Stimulated activated CD4-positive, alpha-beta T cell treated with anti-CD3 and anti-CD28 coated beads, Interleukin-2, amount 100 ng/mL, for 48 hours (primary cell): ENCODE results near the gene PRSS57.
"Not testable (repeated sequence)": the region's sequence is repeated elsewhere in the genome, so short reads cannot be mapped to it uniquely, and the experiment has no call there.

Experiments
- DNase-seq, 2 donors: peaks; one replicate each; pipeline ENCODE4 v3.0.0-alpha.2; 2020

PRSS57 gene

DNA sequence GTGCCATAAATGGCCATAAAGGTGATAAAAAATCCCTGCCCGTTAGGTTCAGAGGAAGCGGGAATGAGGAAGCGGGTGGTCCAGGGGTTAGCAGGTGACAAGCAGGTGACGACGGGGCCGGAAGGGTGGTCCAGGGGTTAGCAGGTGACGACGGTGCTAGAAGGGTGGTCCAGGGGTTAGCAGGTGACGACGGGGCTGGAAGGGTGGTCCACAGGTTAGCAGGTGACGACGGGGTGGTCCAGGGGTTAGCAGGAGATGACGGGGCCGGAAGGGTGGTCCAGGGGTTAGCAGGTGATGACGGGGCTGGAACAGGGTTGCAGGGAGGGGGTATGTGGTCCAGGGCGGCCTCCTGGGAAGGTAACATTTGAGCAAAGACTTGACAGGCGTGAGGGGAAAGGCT lies 6.3 kb downstream of the PRSS57 start:
- no peak for DNase-seq

DNA sequence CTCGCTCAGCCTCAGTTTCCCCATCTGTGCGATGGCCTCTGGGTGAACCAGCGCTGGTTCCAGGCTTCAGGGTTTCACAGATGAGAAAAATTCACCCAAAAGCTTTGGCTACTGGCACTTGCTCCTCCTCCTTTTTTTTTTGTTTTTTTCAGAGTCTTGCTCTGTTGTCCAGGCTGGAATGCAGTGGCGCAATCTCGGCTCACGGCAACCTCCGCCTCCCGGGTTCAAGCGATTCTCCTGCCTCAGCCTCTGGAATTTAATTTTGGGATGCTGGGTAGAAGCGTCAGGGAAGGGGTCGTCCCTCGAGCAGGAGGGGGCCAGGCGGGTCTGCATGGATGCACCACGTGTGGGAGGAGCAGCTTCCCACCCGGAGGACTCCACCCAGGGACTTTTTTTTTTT lies 7.0 kb downstream of the PRSS57 start:
- DNase-seq: no peak

GRCh38 chr19:687569-688166 lies 7.6 kb downstream of the PRSS57 start:
- DNase-seq: no peak

GRCh38 chr19:686589-687297 lies 8.5 kb downstream of the PRSS57 start:
- DNase-seq: no peak

GRCh38 chr19:685454-685931 lies 9.8 kb downstream of the PRSS57 start:
- DNase-seq: no peak

DNA sequence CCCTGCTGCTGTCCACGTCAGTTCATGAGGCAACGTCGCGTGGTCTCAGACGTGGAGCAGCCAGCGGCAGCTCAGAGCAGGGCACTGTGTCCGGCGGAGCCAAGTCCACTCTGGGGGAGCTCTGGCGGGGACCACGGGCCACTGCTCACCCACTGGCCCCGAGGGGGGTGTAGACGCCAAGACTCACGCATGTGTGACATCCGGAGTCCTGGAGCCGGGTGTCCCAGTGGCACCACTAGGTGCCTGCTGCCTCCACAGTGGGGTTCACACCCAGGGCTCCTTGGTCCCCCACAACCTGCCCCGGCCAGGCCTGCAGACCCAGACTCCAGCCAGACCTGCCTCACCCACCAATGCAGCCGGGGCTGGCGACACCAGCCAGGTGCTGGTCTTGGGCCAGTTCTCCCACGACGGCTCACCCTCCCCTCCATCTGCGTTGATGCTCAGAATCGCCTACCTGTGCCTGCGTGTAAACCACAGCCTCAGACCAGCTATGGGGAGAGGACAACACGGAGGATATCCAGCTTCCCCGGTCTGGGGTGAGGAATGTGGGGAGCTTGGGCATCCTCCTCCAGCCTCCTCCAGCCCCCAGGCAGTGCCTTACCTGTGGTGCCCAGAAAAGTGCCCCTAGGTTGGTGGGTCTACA lies 12.5 kb downstream of the PRSS57 start:
- DNase-seq: no peak

DNA sequence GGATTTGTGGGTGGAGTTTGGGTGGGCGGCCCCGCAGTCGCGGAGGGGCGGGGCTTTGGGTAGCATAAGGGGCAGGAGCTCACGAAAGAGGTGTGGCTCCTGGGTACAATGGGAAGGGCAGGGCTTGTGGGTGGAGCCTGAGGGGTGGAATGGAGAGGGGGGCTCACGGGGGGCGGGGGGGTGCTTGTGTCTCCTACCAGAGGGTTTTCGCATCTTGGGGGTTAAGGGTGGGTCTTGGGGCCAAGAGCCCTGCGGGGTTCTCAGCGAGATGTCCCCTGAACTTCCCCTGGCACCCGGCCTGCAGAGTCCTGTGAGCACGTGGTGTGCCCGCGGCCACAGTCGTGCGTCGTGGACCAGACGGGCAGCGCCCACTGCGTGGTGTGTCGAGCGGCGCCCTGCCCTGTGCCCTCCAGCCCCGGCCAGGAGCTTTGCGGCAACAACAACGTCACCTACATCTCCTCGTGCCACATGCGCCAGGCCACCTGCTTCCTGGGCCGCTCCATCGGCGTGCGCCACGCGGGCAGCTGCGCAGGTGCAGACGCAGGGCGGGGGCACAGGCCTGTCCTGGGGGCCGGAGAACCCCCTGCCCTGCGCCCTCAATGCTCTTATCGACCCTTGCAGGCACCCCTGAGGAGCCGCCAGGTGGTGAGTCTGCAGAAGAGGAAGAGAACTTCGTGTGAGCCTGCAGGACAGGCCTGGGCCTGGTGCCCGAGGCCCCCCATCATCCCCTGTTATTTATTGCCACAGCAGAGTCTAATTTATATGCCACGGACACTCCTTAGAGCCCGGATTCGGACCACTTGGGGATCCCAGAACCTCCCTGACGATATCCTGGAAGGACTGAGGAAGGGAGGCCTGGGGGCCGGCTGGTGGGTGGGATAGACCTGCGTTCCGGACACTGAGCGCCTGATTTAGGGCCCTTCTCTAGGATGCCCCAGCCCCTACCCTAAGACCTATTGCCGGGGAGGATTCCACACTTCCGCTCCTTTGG lies 13.9 kb downstream of the PRSS57 start:
- DNase-seq: peak in 1 of 2 donors; percentile 95

DNA sequence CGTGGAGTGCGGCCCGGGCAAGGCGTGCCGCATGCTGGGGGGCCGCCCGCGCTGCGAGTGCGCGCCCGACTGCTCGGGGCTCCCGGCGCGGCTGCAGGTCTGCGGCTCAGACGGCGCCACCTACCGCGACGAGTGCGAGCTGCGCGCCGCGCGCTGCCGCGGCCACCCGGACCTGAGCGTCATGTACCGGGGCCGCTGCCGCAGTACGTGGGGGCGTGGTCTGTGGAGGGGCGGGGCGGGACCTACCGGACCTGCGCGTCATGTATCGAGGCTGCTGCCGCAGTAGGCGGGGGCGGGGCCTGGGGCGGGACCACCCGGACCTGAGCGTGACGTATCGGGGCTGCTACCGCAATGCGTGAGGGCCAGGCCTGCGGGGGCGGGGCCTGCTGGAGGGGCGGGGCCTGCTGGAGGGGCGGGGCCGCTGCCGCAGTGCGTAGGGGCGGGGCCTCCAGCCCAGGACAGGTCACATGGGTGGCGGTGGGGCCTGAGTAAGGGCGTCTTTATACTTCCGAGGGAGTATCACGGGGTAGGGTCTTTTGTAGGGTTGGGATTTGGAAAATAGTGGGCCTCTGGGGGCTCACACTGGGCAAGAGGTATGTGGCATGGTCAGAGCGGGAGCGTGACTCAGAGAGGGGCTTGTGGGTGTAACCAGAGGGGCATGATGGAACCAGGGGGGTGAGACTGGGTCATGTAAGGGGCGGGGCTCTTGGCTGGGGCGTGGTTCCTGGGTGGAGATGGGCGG lies 14.8 kb downstream of the PRSS57 start:
- DNase-seq: peak; percentile 100

DNA sequence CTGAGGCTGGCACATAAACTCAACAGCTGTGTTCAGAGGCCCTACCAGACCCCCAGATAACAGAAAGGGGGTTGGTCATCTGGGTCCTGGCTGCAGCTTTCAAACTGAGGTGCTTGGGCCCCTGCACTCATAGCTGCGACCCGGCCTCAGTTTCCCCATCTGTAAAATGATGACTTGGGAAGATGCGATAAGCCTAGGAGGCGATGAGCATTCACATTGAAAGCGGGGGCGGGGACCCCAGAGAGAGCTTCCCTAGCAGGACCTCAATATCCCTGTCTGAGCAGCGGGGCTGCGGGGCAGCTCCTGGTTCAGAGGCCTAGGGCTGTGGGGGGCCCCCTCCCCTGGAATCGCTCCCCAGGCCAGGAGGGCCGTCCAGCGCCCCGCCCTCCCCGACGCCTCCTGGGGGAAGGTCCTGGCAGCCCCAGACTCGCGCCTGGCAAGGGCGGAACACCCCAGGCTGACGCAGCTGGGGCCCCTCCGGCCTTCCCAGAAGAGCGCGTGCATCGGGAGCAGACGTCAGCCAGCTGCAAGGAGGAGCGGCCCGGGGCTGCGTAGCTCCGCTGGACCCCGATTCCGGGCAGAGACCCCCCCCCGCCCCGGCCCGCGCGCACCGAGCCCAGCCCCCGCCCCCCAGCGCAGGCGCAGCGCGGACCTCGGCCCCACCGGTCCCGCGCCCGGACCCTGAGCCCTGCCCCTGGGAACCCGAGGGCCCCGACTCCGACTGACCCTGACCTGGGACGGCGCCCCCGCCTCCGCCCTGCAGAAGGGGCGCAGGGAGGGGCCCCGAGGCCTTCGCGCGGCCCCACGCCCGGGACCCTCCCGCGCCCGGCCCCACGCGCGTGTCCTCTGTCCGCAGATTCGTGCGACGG lies 15.6 kb downstream of the PRSS57 start:
- DNase-seq: no peak

- DNase-seq: no peak
Observed at GRCh38 chr19:678791-679388, 16.4 kb downstream of the PRSS57 start.

- no peak for DNase-seq
Observed at GRCh38 chr19:677601-678436, 17.4 kb downstream of the PRSS57 start.

DNA sequence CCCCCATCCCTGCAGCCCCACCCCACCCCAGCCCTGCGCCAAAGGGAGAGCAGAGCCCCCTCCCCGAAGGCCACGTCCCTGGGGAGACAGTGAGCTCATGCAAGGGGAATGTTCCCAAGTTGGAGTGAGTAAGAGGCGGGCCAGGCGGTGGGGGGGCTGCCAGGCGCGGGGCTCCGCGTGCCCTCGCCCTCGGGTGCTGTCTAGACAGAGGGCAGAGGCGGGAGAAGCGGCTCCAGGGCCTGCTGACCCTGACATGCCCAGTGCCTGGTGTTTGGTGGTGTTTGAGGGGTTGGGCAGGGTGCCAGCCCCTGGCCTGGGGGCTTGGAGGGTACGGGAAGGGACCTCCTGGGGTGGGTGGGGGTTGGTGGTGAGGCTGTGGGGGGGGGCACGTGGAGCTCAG lies 18.1 kb downstream of the PRSS57 start:
- DNase-seq: no peak

GRCh38 chr19:676339-677105 lies 18.7 kb downstream of the PRSS57 start, which contains the start of gene FSTL3:
TSS of gene FSTL3 (plus strand) at chr19:676392. CDS start at chr19:676424, 32 bp downstream.
- no peak for DNase-seq

- no peak for DNase-seq
Observed at GRCh38 chr19:676007-676338, 19.3 kb downstream of the PRSS57 start.

DNA sequence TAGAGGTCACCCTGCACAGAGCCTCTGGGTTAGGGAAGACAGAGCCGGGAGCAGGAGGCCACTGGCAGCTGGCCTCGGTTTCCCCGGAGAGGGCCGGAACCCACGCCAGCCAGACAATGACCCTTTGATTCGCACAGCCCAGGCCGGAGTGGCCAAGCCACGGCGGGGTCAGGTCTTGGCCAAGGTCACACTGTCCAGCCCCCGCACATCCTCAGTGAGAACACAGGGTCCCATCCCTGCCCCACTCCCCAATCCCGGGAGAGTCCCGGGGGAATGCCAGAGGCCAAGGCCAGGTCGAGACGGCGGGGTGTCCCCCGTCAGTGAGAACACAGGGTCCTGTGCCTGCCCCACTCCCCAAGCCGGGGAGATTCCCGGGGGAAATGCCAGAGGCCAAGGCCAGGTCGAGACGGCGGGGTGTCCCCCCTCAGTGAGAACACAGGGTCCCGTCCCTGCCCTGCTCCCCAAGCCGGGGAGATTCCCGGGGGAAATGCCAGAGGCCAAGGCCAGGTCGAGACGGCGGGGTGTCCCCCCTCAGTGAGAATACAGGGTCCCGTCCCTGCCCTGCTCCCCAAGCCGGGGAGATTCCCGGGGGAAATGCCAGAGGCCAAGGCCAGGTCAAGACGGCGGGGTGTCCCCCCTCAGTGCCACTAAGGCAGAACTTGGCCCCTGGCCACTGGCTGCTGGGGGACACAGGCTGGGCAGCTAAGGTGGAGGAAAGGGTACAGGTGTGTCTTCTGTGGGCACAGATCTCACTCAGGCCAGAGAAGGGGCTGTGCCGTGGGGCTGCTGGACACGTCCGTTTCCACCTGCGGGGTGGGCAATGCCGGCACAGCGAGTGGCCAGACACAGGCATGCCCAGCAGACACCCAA lies 20.7 kb downstream of the PRSS57 start:
- DNase-seq: no peak

DNA sequence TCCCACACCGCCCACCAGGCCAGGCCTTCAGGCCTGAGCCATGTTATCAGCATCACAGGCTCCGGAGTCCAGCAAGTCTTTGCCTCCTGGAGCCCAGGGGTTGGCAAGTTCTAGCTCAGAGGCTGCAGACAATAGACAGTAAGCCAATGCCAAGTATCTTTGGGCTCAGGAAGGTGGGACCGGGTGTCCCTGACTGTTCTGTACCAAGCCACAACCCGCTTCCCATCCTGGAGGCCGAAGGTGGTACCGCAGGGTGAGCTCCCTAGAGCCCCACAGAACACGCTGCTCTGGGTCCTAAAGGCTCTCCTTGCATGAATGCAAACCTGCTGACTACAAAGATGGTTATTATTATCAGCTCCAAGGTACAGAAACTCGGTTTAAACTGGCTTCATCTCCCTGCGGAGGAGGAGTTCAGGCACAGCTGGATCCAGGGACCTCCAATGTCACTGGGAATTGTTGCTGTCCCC lies 24.6 kb downstream of the PRSS57 start:
- no peak for DNase-seq

- not testable (repeated sequence) for DNase-seq
Observed at GRCh38 chr19:668675-669434, 26.4 kb downstream of the PRSS57 start.
